IMR-90 (cell line): ENCODE measurements around the gene TRIM24. TPM values are rescaled to one million over a fixed set of nuclear protein-coding genes. Genes with fewer than 3 reads are reported as not detected.

Source experiments
- ATAC-seq: fragments of 200-7000 bp; cut with Tn5 transposase; 2 replicates; pipeline ENCODE4 v1.9.1; 2020; ENCODE audit warnings: low read depth, mild to moderate bottlenecking, moderate library complexity
- BruUV-seq: library from RNA; stranded (reverse); fragments of 400-500 nt; replicated peaks from 2 replicates; lab custom pipeline; 2021; lab: Mats Ljungman, UMichigan
- CTCF ChIA-PET: fragments of 300-600 bp; formaldehyde crosslinking; extraction: SDS; loops from one replicate; lab custom pipeline; 2021; ENCODE audit warnings: antibody characterized with exemption; lab: Yijun Ruan, JAX
- POLR2A ChIA-PET: fragments of 300-600 bp; sonication (Branson Sonifier 250); formaldehyde crosslinking; loops from one replicate; lab custom pipeline; 2022; ENCODE audit warnings: antibody characterized with exemption; ENCODE audit not compliant: unreplicated experiment; lab: Charles Lee
- DNase-seq: peaks from one replicate; pipeline ENCODE4 v3.0.0; 2013
- H2AFZ ChIP-seq: replicated peaks from 2 replicates; pipeline ENCODE3; 2013; ENCODE audit warnings: low read length, mild to moderate bottlenecking; ENCODE audit not compliant: poor library complexity
- H2AK5ac ChIP-seq: 2 replicates; pipeline ENCODE4 v1.6.1; 2013; ENCODE audit warnings: low read depth, low read length, inconsistent platforms
- H2AK9ac ChIP-seq: replicated peaks from 2 replicates; pipeline ENCODE3; 2013; ENCODE audit warnings: mild to moderate bottlenecking, low read depth, low read length, moderate library complexity; ENCODE audit not compliant: poor library complexity
- H2BK120ac ChIP-seq: 2 replicates; pipeline ENCODE4 v1.6.1; 2013; ENCODE audit warnings: low read depth, low read length, inconsistent platforms
- H2BK15ac ChIP-seq: 3 replicates; pipeline ENCODE4 v1.6.1; 2013; ENCODE audit warnings: low read depth, low read length, inconsistent platforms
- H2BK20ac ChIP-seq: 2 replicates; pipeline ENCODE4 v1.6.1; 2013; ENCODE audit warnings: low read depth, mild to moderate bottlenecking, inconsistent platforms, low read length, moderate library complexity
- H2BK5ac ChIP-seq: 2 replicates; pipeline ENCODE4 v1.6.1; 2013; ENCODE audit warnings: mild to moderate bottlenecking, low read depth, low read length, inconsistent platforms; ENCODE audit not compliant: poor library complexity, severe bottlenecking
- H3K14ac ChIP-seq: replicated peaks from 2 replicates; pipeline ENCODE4 v1.6.1; 2013; ENCODE audit warnings: low read depth, low read length, inconsistent platforms
- H3K18ac ChIP-seq: 2 replicates; pipeline ENCODE4 v1.6.1; 2013; ENCODE audit warnings: low read depth, low read length, control low read depth
- H3K23ac ChIP-seq: 2 replicates; pipeline ENCODE4 v1.6.1; 2013; ENCODE audit warnings: low read depth, low read length, inconsistent platforms
- H3K27ac ChIP-seq: 2 replicates; pipeline ENCODE4 v1.5.1; 2013; ENCODE audit warnings: mild to moderate bottlenecking, control low read depth, low read length; ENCODE audit not compliant: insufficient read depth
- H3K27me3 ChIP-seq: 2 replicates; pipeline ENCODE4 v1.6.1; 2013; ENCODE audit warnings: low read length; ENCODE audit not compliant: control insufficient read depth, insufficient read depth
- H3K36me3 ChIP-seq: 2 replicates; pipeline ENCODE4 v1.6.1; 2013; ENCODE audit warnings: low read length, mixed read lengths; ENCODE audit not compliant: control insufficient read depth, insufficient read depth
- H3K4ac ChIP-seq: 2 replicates; pipeline ENCODE4 v1.6.1; 2013; ENCODE audit warnings: low read depth, low read length, inconsistent platforms
- H3K4me1 ChIP-seq: 2 replicates; pipeline ENCODE4 v1.6.1; 2013; ENCODE audit warnings: low read length, mixed read lengths; ENCODE audit not compliant: control insufficient read depth, insufficient read depth
- H3K4me2 ChIP-seq: 2 replicates; pipeline ENCODE4 v1.6.1; 2013; ENCODE audit warnings: low read depth, mild to moderate bottlenecking, control low read depth, low read length, moderate library complexity
- H3K4me3 ChIP-seq: 2 replicates; pipeline ENCODE4 v1.5.1; 2013; ENCODE audit warnings: low read depth, mild to moderate bottlenecking, control low read depth, low read length, moderate library complexity; ENCODE audit not compliant: insufficient read depth
- H3K56ac ChIP-seq: 2 replicates; pipeline ENCODE4 v1.6.1; 2013; ENCODE audit warnings: low read length, inconsistent platforms; ENCODE audit not compliant: insufficient read depth; ENCODE audit errors: extremely low read depth
- H3K79me1 ChIP-seq, 2 experiments: 2 replicates each; pipeline ENCODE4 v1.6.1; 2013; ENCODE audit warnings: low read length in 2 of 2, inconsistent platforms in 1 of 2, low read depth in 1 of 2
- H3K9ac ChIP-seq: 2 replicates; pipeline ENCODE4 v1.6.1; 2013; ENCODE audit warnings: low read depth, low read length, control low read depth
- H3K9me1 ChIP-seq: 2 replicates; pipeline ENCODE4 v1.6.1; 2013; ENCODE audit warnings: low read length, inconsistent platforms; ENCODE audit not compliant: insufficient read depth
- H3K9me3 ChIP-seq: 2 replicates; pipeline ENCODE4 v1.6.1; 2013; ENCODE audit warnings: low read length; ENCODE audit not compliant: control insufficient read depth, insufficient read depth
- H4K20me1 ChIP-seq: 2 replicates; pipeline ENCODE4 v1.6.1; 2013; ENCODE audit warnings: low read length, inconsistent platforms; ENCODE audit not compliant: insufficient read depth
- H4K5ac ChIP-seq: 2 replicates; pipeline ENCODE4 v1.6.1; 2013; ENCODE audit warnings: mild to moderate bottlenecking, low read depth, low read length, control low read depth
- H4K8ac ChIP-seq, 2 experiments: 2 replicates each; pipeline ENCODE4 v1.6.1; 2013; ENCODE audit warnings: low read depth in 2 of 2, low read length in 2 of 2, control low read depth in 1 of 2, inconsistent platforms in 1 of 2
- H4K91ac ChIP-seq: 2 replicates; pipeline ENCODE4 v1.6.1; 2013; ENCODE audit warnings: low read depth, low read length, inconsistent platforms; ENCODE audit not compliant: insufficient read depth
- BHLHE40 ChIP-seq: fragments of 150-350 bp; IDR thresholded peaks from 2 replicates; pipeline ENCODE4 v1.6.1; 2016; ENCODE audit warnings: mild to moderate bottlenecking, low read depth, low read length
- CEBPB ChIP-seq: IDR thresholded peaks from 2 replicates; pipeline ENCODE4 v1.6.1; 2012; ENCODE audit warnings: low read depth, low read length, improper control_type of control experiment
- FOS ChIP-seq: fragments of 150-350 bp; IDR thresholded peaks from 2 replicates; pipeline ENCODE4 v1.6.1; 2016; ENCODE audit warnings: low read depth, low read length
- MAFK ChIP-seq: IDR thresholded peaks from 2 replicates; pipeline ENCODE4 v1.6.1; 2012; ENCODE audit warnings: low read depth, low read length, improper control_type of control experiment
- MAZ ChIP-seq: IDR thresholded peaks from 2 replicates; pipeline ENCODE4 v1.6.1; 2012; ENCODE audit warnings: low read depth, mild to moderate bottlenecking, low read length, improper control_type of control experiment, moderate library complexity, borderline replicate concordance
- MXI1 ChIP-seq: IDR thresholded peaks from 2 replicates; pipeline ENCODE4 v1.6.1; 2012; ENCODE audit warnings: low read depth, mild to moderate bottlenecking, low read length, moderate library complexity, borderline replicate concordance
- NFE2L2 ChIP-seq: fragments of 150-350 bp; IDR thresholded peaks from 2 replicates; pipeline ENCODE4 v1.6.1; 2016; ENCODE audit warnings: low read depth, mild to moderate bottlenecking, low read length
- POLR2A ChIP-seq: IDR thresholded peaks from 2 replicates; pipeline ENCODE4 v1.6.1; 2012; ENCODE audit warnings: mild to moderate bottlenecking, low read depth, low read length
- RAD21 ChIP-seq: IDR thresholded peaks from 2 replicates; pipeline ENCODE4 v1.6.1; 2012; ENCODE audit warnings: low read length, improper control_type of control experiment
- RCOR1 ChIP-seq: IDR thresholded peaks from 2 replicates; pipeline ENCODE4 v1.6.1; 2012; ENCODE audit warnings: mild to moderate bottlenecking, low read length, improper control_type of control experiment; ENCODE audit not compliant: insufficient replicate concordance
- RFX5 ChIP-seq: IDR thresholded peaks from 2 replicates; pipeline ENCODE4 v1.8.0; 2012; ENCODE audit warnings: low read depth, mild to moderate bottlenecking, low read length, moderate library complexity
- SMC3 ChIP-seq: fragments of 150-350 bp; IDR thresholded peaks from 2 replicates; pipeline ENCODE4 v1.6.1; 2016; ENCODE audit warnings: low read depth, mild to moderate bottlenecking, antibody characterized with exemption, low read length, moderate library complexity
- WGBS, 2 experiments: methylation state at CpG; one replicate each; pipeline versions ENCODE4 v1.1.5 to v1.1.7; 2013; ENCODE audit warnings: missing lambda C conversion rate in 2 of 2; ENCODE audit not compliant: insufficient read length in 1 of 2; ENCODE audit errors: extremely low coverage in 2 of 2; 5-methylcytosine and 5-hydroxymethylcytosine counted together
- dilution Hi-C: fragments of 300-500 bp; cut with HindIII; formaldehyde crosslinking; loops from one replicate; pipeline ENCODE4 v1.14.3; 2018; ENCODE audit warnings: low sequenced_read_pairs; ENCODE audit not compliant: unreplicated experiment
- in situ Hi-C: fragments of 300-500 bp; cut with MboI; formaldehyde crosslinking; loops from 3 replicates; pipeline ENCODE4 v1.14.3; 2019; ENCODE audit warnings: low sequenced_read_pairs, inconsistent platforms, mixed read lengths
- intact Hi-C: fragments of 100-400 bp; cut with micrococcal nuclease; formaldehyde crosslinking; loops from 2 replicates; pipeline ENCODE4 v1.10.0; 2022
- polyA plus RNA-seq, 3 experiments: library from polyadenylated mRNA; depleted of rRNA; stranded (reverse); fragments of >200 nt; gene quantifications; 2 replicates each; pipeline ENCODE4 v1.2.3, GENCODE V29; 2012; ENCODE audit warnings: low replicate concordance in 1 of 3
- total RNA-seq: library from RNA; depleted of rRNA; stranded (reverse); fragments of >200 nt; gene quantifications from 2 replicates; pipeline ENCODE4 v1.2.3, GENCODE V29; 2012
- TF ChIP-seq, protein P1 (sequence below): fragments of 150-350 bp; IDR thresholded peaks from 2 replicates; pipeline ENCODE4 v1.6.1; 2017; ENCODE audit warnings: mild to moderate bottlenecking, antibody characterized with exemption, low read length, low read depth
- TF ChIP-seq, protein P2 (sequence below): fragments of 150-350 bp; IDR thresholded peaks from 2 replicates; pipeline ENCODE4 v1.6.1; 2016; ENCODE audit warnings: low read depth, mild to moderate bottlenecking, low read length, moderate library complexity, borderline replicate concordance
- TF ChIP-seq, protein P3 (sequence below): conservative IDR thresholded peaks from 2 replicates; pipeline ENCODE4 v1.5.1; 2012; ENCODE audit warnings: mild to moderate bottlenecking, low read depth, low read length, improper control_type of control experiment

TRIM24 gene
- total and polyA plus RNA-seq, 2 of the 4 experiments (the other 2 are of a cell fraction), result 4.1 to 5.7 TPM

DNA sequence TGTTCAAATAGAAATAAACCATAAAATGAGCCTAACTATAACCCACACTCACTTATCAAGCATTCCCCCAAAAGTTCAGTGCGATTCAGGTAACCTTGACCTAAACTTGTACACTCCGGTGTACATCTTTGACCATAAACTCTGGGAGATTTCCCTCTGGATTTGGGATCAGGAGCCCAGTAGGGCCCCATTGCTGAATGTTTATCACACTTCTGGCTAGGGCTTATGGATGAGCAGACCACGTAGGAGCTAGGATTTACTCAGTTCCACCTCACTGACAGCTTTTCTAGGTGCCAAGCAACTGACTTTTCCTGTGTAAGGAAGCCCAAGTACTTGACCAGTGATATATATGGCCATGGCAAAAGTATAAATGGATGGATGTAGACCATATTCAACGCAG lies 127.4 kb downstream of the TRIM24 start:
- no peak for TF ChIP-seq BHLHE40
- TF ChIP-seq, protein P1, sequence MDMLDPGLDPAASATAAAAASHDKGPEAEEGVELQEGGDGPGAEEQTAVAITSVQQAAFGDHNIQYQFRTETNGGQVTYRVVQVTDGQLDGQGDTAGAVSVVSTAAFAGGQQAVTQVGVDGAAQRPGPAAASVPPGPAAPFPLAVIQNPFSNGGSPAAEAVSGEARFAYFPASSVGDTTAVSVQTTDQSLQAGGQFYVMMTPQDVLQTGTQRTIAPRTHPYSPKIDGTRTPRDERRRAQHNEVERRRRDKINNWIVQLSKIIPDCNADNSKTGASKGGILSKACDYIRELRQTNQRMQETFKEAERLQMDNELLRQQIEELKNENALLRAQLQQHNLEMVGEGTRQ, result no peak
- no peak for TF ChIP-seq SMC3
- no peak for TF ChIP-seq NFE2L2
- no peak for TF ChIP-seq CEBPB
- TF ChIP-seq MXI1, result no peak
- no peak for TF ChIP-seq RCOR1
- TF ChIP-seq RFX5, result no peak
- TF ChIP-seq, protein P2, sequence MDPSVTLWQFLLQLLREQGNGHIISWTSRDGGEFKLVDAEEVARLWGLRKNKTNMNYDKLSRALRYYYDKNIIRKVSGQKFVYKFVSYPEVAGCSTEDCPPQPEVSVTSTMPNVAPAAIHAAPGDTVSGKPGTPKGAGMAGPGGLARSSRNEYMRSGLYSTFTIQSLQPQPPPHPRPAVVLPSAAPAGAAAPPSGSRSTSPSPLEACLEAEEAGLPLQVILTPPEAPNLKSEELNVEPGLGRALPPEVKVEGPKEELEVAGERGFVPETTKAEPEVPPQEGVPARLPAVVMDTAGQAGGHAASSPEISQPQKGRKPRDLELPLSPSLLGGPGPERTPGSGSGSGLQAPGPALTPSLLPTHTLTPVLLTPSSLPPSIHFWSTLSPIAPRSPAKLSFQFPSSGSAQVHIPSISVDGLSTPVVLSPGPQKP, result no peak
- no peak for TF ChIP-seq MAZ
- TF ChIP-seq, protein P3, sequence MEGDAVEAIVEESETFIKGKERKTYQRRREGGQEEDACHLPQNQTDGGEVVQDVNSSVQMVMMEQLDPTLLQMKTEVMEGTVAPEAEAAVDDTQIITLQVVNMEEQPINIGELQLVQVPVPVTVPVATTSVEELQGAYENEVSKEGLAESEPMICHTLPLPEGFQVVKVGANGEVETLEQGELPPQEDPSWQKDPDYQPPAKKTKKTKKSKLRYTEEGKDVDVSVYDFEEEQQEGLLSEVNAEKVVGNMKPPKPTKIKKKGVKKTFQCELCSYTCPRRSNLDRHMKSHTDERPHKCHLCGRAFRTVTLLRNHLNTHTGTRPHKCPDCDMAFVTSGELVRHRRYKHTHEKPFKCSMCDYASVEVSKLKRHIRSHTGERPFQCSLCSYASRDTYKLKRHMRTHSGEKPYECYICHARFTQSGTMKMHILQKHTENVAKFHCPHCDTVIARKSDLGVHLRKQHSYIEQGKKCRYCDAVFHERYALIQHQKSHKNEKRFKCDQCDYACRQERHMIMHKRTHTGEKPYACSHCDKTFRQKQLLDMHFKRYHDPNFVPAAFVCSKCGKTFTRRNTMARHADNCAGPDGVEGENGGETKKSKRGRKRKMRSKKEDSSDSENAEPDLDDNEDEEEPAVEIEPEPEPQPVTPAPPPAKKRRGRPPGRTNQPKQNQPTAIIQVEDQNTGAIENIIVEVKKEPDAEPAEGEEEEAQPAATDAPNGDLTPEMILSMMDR, result no peak
- no peak for TF ChIP-seq RAD21
- no peak for TF ChIP-seq POLR2A
- no peak for TF ChIP-seq FOS
- no peak for TF ChIP-seq MAFK
- Histone ChIP-seq H3K4me2 (no peak overlapping the region), H3K36me3 (no peaks in the 10 kb centered on the region), H4K5ac (no peak overlapping the region), H3K27me3 (no peaks in the 10 kb centered on the region), H4K8ac (no peak overlapping the region), H3K56ac (no peak overlapping the region), H2AK9ac (no peak overlapping the region), H3K14ac (no peak overlapping the region), H3K4me1 (no peaks in the 10 kb centered on the region), H4K91ac (no peak overlapping the region), H3K4me3 (no peak overlapping the region), H2AFZ (no peak overlapping the region), H3K4ac (no peak overlapping the region), H3K9me3 (no peaks in the 10 kb centered on the region), H2BK120ac (no peak overlapping the region), H3K27ac (no peak overlapping the region), H2AK5ac (no peak overlapping the region), H3K18ac (no peak overlapping the region), H3K9ac (no peak overlapping the region), H2BK15ac (no peak overlapping the region), H2BK5ac (no peak overlapping the region), H2BK20ac (no peak overlapping the region), H3K9me1 (no peaks in the 10 kb centered on the region), H3K79me1 (no peaks in the 10 kb centered on the region), H4K20me1 (no peaks in the 10 kb centered on the region), H3K23ac (no peak overlapping the region)
- no TSS peak for BruUV-seq
- dilution Hi-C loops, result no loop called here
- POLR2A ChIA-PET, result interaction anchor here (0.5 kb wide), 1 partner anchor 549 kb away, joined by 6 read pairs; no protein-coding TSS in a partner anchor
- 100% methylated on average over 2 of the region's 4 CpGs; no CpG with 5 or more reads in 1 of the 2 experiments for WGBS, 2 experiments
- CTCF ChIA-PET, result no interaction called here
- DNase-seq (no peak), ATAC-seq (no peak)
- intact Hi-C loops, result no loop called here
- in situ Hi-C loops, result no loop called here
